Renal pelvis (tissue), 4 donors: ENCODE results near the gene GAA. TPM values are rescaled to one million over a fixed set of nuclear protein-coding genes. Genes with fewer than 3 reads are reported as not detected.

Source experiments
- DNase-seq: peaks from one replicate; pipeline ENCODE4 v3.0.0-alpha.2; 2013
- polyA plus RNA-seq, 3 donors: library from polyadenylated mRNA; unstranded; fragments of 120-200 nt; gene quantifications; one replicate each; pipeline ENCODE4 v1.2.1, GENCODE V29; 2013; ENCODE audit not compliant: insufficient read length in 3 of 3

GAA gene
- polyA plus RNA-seq, 3 donors, result 47.2 to 64.0 (median 48.2) TPM

- no peak for DNase-seq
Measured at GRCh38 chr17:80114758-80115157, 13.4 kb downstream of the GAA start.

GRCh38 chr17:80115159-80115558 is 13.8 kb downstream of the GAA start:
- no peak for DNase-seq

- DNase-seq, result no peak
Measured at GRCh38 chr17:80116276-80116920, 15.0 kb downstream of the GAA start.

GRCh38 chr17:80116921-80117380 is 15.6 kb downstream of the GAA start:
- DNase-seq, result no peak

GRCh38 chr17:80117491-80118401 is 16.4 kb downstream of the GAA start:
- DNase-seq, result no peak

- DNase-seq, result no peak
Measured at GRCh38 chr17:80118601-80119270, 17.4 kb downstream of the GAA start.

GRCh38 chr17:80119271-80119791 is 17.9 kb downstream of the GAA start:
- no peak for DNase-seq

GRCh38 chr17:80119839-80120238 is 18.5 kb downstream of the GAA start:
- no peak for DNase-seq

- DNase-seq, result no peak
Measured at GRCh38 chr17:80122026-80122575, 20.7 kb downstream of the GAA start.

GRCh38 chr17:80122926-80123505 is 21.6 kb downstream of the GAA start:
- DNase-seq, result no peak

- no peak for DNase-seq
Measured at GRCh38 chr17:80123791-80124190, 22.4 kb downstream of the GAA start.

GRCh38 chr17:80124351-80124981 is 23.1 kb downstream of the GAA start:
- no peak for DNase-seq

- DNase-seq, result no peak
Measured at GRCh38 chr17:80125656-80126448, 24.5 kb downstream of the GAA start.

- no peak for DNase-seq
Measured at GRCh38 chr17:80126449-80126715, 25.0 kb downstream of the GAA start.

GRCh38 chr17:80129006-80129565 is 27.7 kb downstream of the GAA start:
- DNase-seq, result no peak

- DNase-seq, result no peak
Measured at GRCh38 chr17:80130992-80131391, 29.6 kb downstream of the GAA start.

- no peak for DNase-seq
Measured at GRCh38 chr17:80132906-80133625, 31.7 kb downstream of the GAA start.

GRCh38 chr17:80133626-80133970 is 32.2 kb downstream of the GAA start:
- DNase-seq, result no peak

- no peak for DNase-seq
Measured at GRCh38 chr17:80137131-80137530, 35.8 kb downstream of the GAA start.
